A673 (cell line): ENCODE data around the gene SFRP4. TPM values are rescaled to one million over a fixed set of nuclear protein-coding genes. Genes with fewer than 3 reads are reported as not detected.

Experiments used
- BruUV-seq: library from RNA; stranded (reverse); fragments of 400-500 nt; replicated peaks from 2 replicates; lab custom pipeline; 2021; lab: Mats Ljungman, UMichigan
- CTCF ChIA-PET: fragments of 300-600 bp; sonication (Branson Sonifier 250); formaldehyde crosslinking; loops from one replicate; lab custom pipeline; 2022; ENCODE audit warnings: antibody characterized with exemption; lab: Charles Lee
- POLR2A ChIA-PET: fragments of 300-600 bp; sonication (Branson Sonifier 250); formaldehyde crosslinking; loops from one replicate; lab custom pipeline; 2022; ENCODE audit warnings: antibody characterized with exemption; ENCODE audit not compliant: low non-redundant PET; lab: Charles Lee
- DNase-seq: peaks from one replicate; pipeline ENCODE4 v3.0.0-alpha.2; 2015; ENCODE audit warnings: low spot score
- H3K27ac ChIP-seq: fragments of 200-600 bp; sonication (generic); 2 replicates; pipeline ENCODE4 v1.5.1; 2016; ENCODE audit warnings: mixed run types, low read depth, mild to moderate bottlenecking, mixed read lengths, antibody characterized with exemption, low read length; ENCODE audit not compliant: poor library complexity, severe bottlenecking
- H3K27me3 ChIP-seq: fragments of 200-600 bp; sonication (generic); replicated peaks from 2 replicates; pipeline ENCODE4 v1.6.1; 2017; ENCODE audit warnings: mixed run types, low read depth, mild to moderate bottlenecking, mixed read lengths, antibody characterized with exemption, low read length; ENCODE audit not compliant: insufficient read depth, poor library complexity
- H3K36me3 ChIP-seq: fragments of 200-600 bp; sonication (generic); 2 replicates; pipeline ENCODE4 v1.6.1; 2016; ENCODE audit warnings: mixed run types, mild to moderate bottlenecking, mixed read lengths, antibody characterized with exemption, low read length; ENCODE audit not compliant: insufficient read depth, poor library complexity, severe bottlenecking
- H3K4me1 ChIP-seq: fragments of 200-600 bp; sonication (generic); 2 replicates; pipeline ENCODE4 v1.6.1; 2017; ENCODE audit warnings: mixed run types, mild to moderate bottlenecking, mixed read lengths, antibody characterized with exemption, low read length; ENCODE audit not compliant: insufficient read depth, poor library complexity, severe bottlenecking
- H3K4me3 ChIP-seq: fragments of 200-600 bp; sonication (generic); 2 replicates; pipeline ENCODE4 v1.5.1; 2016; ENCODE audit warnings: low read depth, mixed run types, mild to moderate bottlenecking, mixed read lengths, low read length; ENCODE audit not compliant: poor library complexity, severe bottlenecking
- H3K9me3 ChIP-seq: fragments of 200-600 bp; sonication (generic); 2 replicates; pipeline ENCODE4 v1.6.1; 2016; ENCODE audit warnings: mixed run types, low read depth, mild to moderate bottlenecking, mixed read lengths, antibody characterized with exemption, low read length; ENCODE audit not compliant: poor library complexity, severe bottlenecking
- EZH2 ChIP-seq: fragments of 200-600 bp; sonication (generic); IDR thresholded peaks from 2 replicates; pipeline ENCODE4 v1.6.1; 2017; ENCODE audit warnings: borderline replicate concordance, low read depth, mild to moderate bottlenecking, mixed read lengths, antibody characterized with exemption, low read length; ENCODE audit not compliant: poor library complexity, severe bottlenecking
- intact Hi-C: fragments of 100-400 bp; cut with micrococcal nuclease; formaldehyde crosslinking; loops from one replicate; pipeline ENCODE4 v1.10.0; 2022; ENCODE audit not compliant: unreplicated experiment
- total RNA-seq: library from RNA; stranded (reverse); gene quantifications from 2 replicates; pipeline ENCODE4 v1.2.3, GENCODE V29; 2021
- TF ChIP-seq, protein P1 (sequence below): fragments of 300-800, 200-600 bp; sonication (generic); conservative IDR thresholded peaks from 2 replicates; pipeline ENCODE4 v1.5.1; 2017; ENCODE audit warnings: low read depth, mild to moderate bottlenecking, antibody characterized with exemption, low read length, moderate library complexity, mixed read lengths

Gene SFRP4
- total RNA-seq, 1 experiment from 2014 or later: not detected

DNA sequence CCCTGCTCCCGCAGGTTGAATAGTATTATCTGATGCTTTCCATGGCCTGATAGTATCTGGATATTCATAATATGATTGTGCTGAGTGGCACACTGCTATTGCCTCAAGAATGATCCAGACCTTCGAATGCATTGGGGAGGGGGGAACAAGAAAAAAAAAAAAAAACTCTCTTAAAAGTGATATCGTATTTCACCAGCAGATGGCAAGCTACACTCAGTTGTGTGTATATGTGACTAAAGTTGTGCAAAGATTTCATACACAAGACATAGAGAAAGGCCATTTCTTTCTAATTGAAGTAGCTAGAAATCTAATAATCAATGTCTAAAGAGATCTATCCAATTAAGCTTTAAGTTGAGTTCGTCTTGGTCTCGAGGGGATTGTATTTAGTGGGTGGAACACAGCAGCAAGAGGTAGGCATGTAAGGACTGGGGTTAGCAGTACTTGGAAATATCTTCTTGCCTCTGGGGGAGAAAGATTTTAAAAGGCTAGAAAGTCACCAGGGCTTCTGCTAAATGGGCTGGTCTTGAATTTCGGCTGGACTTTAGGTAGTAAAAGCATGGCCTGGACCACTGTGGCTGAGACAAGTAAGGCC is 15.3 kb downstream of the SFRP4 start:
- Histone ChIP-seq H3K36me3 (no peaks in the 10 kb centered on the region), H3K4me1 (no peaks in the 10 kb centered on the region), H3K4me3 (no peak overlapping the region), H3K27ac (no peak overlapping the region), H3K27me3 (peaks cover 2% of the 10 kb centered on the region), H3K9me3 (no peaks in the 10 kb centered on the region)
- ChIA-PET POLR2A (interaction anchor here (0.7 kb wide), 1 partner anchor 314 kb away, joined by 7 read pairs; no protein-coding TSS in a partner anchor), CTCF (interaction anchor here (0.5 to 2.4 kb wide), 13 partner anchors 11 to 467 kb away, joined by 3 to 9 read pairs (median 4); partner anchors contain the start of gene SFRP4)
- no peak for TF ChIP-seq EZH2
- TF ChIP-seq, protein P1, sequence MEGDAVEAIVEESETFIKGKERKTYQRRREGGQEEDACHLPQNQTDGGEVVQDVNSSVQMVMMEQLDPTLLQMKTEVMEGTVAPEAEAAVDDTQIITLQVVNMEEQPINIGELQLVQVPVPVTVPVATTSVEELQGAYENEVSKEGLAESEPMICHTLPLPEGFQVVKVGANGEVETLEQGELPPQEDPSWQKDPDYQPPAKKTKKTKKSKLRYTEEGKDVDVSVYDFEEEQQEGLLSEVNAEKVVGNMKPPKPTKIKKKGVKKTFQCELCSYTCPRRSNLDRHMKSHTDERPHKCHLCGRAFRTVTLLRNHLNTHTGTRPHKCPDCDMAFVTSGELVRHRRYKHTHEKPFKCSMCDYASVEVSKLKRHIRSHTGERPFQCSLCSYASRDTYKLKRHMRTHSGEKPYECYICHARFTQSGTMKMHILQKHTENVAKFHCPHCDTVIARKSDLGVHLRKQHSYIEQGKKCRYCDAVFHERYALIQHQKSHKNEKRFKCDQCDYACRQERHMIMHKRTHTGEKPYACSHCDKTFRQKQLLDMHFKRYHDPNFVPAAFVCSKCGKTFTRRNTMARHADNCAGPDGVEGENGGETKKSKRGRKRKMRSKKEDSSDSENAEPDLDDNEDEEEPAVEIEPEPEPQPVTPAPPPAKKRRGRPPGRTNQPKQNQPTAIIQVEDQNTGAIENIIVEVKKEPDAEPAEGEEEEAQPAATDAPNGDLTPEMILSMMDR: peak; percentile 73
- BruUV-seq: no TSS peak
- intact Hi-C loops: loop anchor here (2.0 to 5.0 kb wide), 5 partner anchors 136 to 467 kb away; no protein-coding TSS in a partner anchor
- peak; percentile 65 for DNase-seq

DNA sequence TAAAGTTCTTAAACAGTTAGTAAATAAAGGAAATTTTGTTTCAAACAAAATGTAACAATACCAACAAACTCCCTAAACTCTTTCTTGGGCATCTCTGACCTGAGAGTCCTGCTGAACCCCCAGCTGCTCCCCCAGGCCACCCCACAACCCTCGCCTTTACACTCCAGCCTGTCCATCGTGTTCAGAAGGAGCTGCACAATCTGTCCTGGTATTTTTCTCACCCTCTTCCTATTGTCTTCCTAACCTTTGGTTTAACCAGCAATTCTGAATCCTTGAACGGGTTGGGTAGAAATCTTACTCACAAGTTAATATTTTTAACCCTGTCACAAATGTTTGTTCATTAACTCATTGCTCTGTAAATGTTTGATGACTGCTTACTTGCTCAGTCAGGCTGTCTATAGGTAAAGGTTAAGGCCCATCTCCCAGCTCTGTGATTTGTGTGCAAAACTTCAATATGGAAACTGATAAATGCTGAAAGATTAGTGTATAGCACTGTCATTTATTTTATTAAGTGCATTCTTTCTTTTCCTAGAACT is 16.8 kb downstream of the SFRP4 start:
- intact Hi-C loops: loop anchor here (2.0 to 5.0 kb wide), 5 partner anchors 138 to 469 kb away; no protein-coding TSS in a partner anchor
- no peak overlapping the region for H3K27ac ChIP-seq
- no peak for TF ChIP-seq EZH2
- TF ChIP-seq, protein P1: no peak
- no peak for DNase-seq
- ChIA-PET POLR2A (no interaction called here), CTCF (interaction anchor here (0.7 kb wide), 1 partner anchor 436 kb away, joined by 3 read pairs; no protein-coding TSS in a partner anchor)
- H3K4me1 ChIP-seq: no peaks in the 10 kb centered on the region
- no peaks in the 10 kb centered on the region for H3K27me3 ChIP-seq
- BruUV-seq: no TSS peak
- H3K4me3 ChIP-seq: no peak overlapping the region
- no peaks in the 10 kb centered on the region for H3K36me3 ChIP-seq
- H3K9me3 ChIP-seq: no peaks in the 10 kb centered on the region

GRCh38 chr7:37894671-37895070 is 21.9 kb downstream of the SFRP4 start:
- H3K27me3 ChIP-seq: no peaks in the 10 kb centered on the region
- no peak overlapping the region for H3K4me3 ChIP-seq
- no peak overlapping the region for H3K27ac ChIP-seq
- TF ChIP-seq, protein P1: no peak
- TF ChIP-seq EZH2: no peak
- no TSS peak for BruUV-seq
- POLR2A ChIA-PET: no interaction called here
- CTCF ChIA-PET: no interaction called here
- no peaks in the 10 kb centered on the region for H3K9me3 ChIP-seq
- intact Hi-C loops: no loop called here
- H3K4me1 ChIP-seq: no peaks in the 10 kb centered on the region
- H3K36me3 ChIP-seq: no peaks in the 10 kb centered on the region
- DNase-seq: no peak
